HepG2 (cell line): Measurements from ENCODE around the gene TTLL12. TPM values are rescaled to one million over a fixed set of nuclear protein-coding genes. Genes with fewer than 3 reads are reported as not detected.
A peak's percentile ranks its signal among the peaks of the same experiment; 100 is the strongest.

Experiments used
- AKAP8 ChIP-seq: sonication (generic); formaldehyde crosslinking; IDR thresholded peaks from 2 replicates; pipeline ENCODE4 v1.5.1; 2020; ENCODE audit warnings: mild to moderate bottlenecking, missing genetic modification reagents
- BRD4 ChIP-seq: sonication (generic); formaldehyde crosslinking; IDR thresholded peaks from 2 replicates; pipeline ENCODE4 v1.4.0; 2020; ENCODE audit warnings: missing genetic modification reagents
- EED ChIP-seq: sonication (generic); formaldehyde crosslinking; IDR thresholded peaks from 2 replicates; pipeline ENCODE4 v1.5.0; 2020; ENCODE audit warnings: mild to moderate bottlenecking, missing genetic modification reagents
- FLYWCH1 ChIP-seq: sonication (generic); formaldehyde crosslinking; IDR thresholded peaks from 2 replicates; pipeline ENCODE4 v1.8.1; 2023; ENCODE audit warnings: mild to moderate bottlenecking, missing genetic modification reagents
- FOXK1 ChIP-seq: sonication (generic); formaldehyde crosslinking; IDR thresholded peaks from 2 replicates; pipeline ENCODE4 v1.4.0; 2020; ENCODE audit warnings: low read depth, missing genetic modification reagents, borderline replicate concordance
- MYC ChIP-seq: sonication (generic); formaldehyde crosslinking; IDR thresholded peaks from 2 replicates; pipeline ENCODE4 v1.9.0; 2021; ENCODE audit warnings: missing genetic modification reagents, borderline replicate concordance
- NR2C2 ChIP-seq: sonication (generic); formaldehyde crosslinking; IDR thresholded peaks from 2 replicates; pipeline ENCODE4 v1.4.0; 2020; ENCODE audit warnings: missing genetic modification reagents, mild to moderate bottlenecking, moderate library complexity, borderline replicate concordance
- NR3C1 ChIP-seq: sonication (generic); formaldehyde crosslinking; IDR thresholded peaks from 2 replicates; pipeline ENCODE4 v1.4.0; 2020; ENCODE audit warnings: missing genetic modification reagents
- PHF21A ChIP-seq: sonication (generic); formaldehyde crosslinking; IDR thresholded peaks from 2 replicates; pipeline ENCODE4 v1.5.0; 2020; ENCODE audit warnings: mild to moderate bottlenecking, missing genetic modification reagents
- POLR2A ChIP-seq, 2 experiments: IDR thresholded peaks; 2 replicates each; pipeline ENCODE4 v1.6.1; 2011; ENCODE audit warnings: low read depth in 2 of 2, low read length in 2 of 2, mild to moderate bottlenecking in 1 of 2, moderate library complexity in 1 of 2; ENCODE audit not compliant: insufficient read depth in 1 of 2
- POLR2G ChIP-seq: fragments of 200-400 bp; formaldehyde crosslinking; IDR thresholded peaks from 2 replicates; pipeline ENCODE4 v1.6.1; 2018; ENCODE audit warnings: mild to moderate bottlenecking, low read depth, low read length, moderate library complexity
- ZFP1 ChIP-seq: IDR thresholded peaks from 2 replicates; pipeline ENCODE4 v1.6.1; 2016
- ZNF891 ChIP-seq: sonication (generic); formaldehyde crosslinking; IDR thresholded peaks from 2 replicates; pipeline ENCODE4 v1.5.0; 2020; ENCODE audit warnings: mild to moderate bottlenecking, missing genetic modification reagents
- ZSCAN21 ChIP-seq: sonication (generic); formaldehyde crosslinking; IDR thresholded peaks from 2 replicates; pipeline ENCODE4 v1.8.0; 2022; ENCODE audit warnings: mild to moderate bottlenecking, missing genetic modification reagents, moderate library complexity, borderline replicate concordance
- polyA plus RNA-seq, 8 experiments: library from polyadenylated mRNA; depleted of rRNA in 3 of 8; stranded (reverse) in 7 of 8; unstranded in 1 of 8; fragments of >200 nt; fragmentation: Illumina TruSeq in 4 of 8; extraction: Trizol in 4 of 8; gene quantifications; 2 replicates each; pipeline versions ENCODE4 v1.2.1 to v1.2.3, GENCODE V29; 2011 to 2016; ENCODE audit warnings: low read depth in 4 of 8, missing spikeins in 1 of 8, mixed read lengths in 1 of 8; ENCODE audit not compliant: insufficient read depth in 1 of 8
- total RNA-seq, 5 experiments: library from RNA; depleted of rRNA; stranded (reverse); fragments of >200 nt; fragmentation: Illumina TruSeq; extraction: Trizol; gene quantifications; 2 replicates each; pipeline ENCODE4 v1.2.3, GENCODE V29; 2016; ENCODE audit warnings: low read depth in 1 of 5
- TF ChIP-seq, protein P1 (sequence below): sonication (generic); formaldehyde crosslinking; IDR thresholded peaks from 2 replicates; pipeline ENCODE4 v1.5.0; 2020; ENCODE audit warnings: missing genetic modification reagents
- TF ChIP-seq, protein P2 (sequence below): sonication (generic); formaldehyde crosslinking; IDR thresholded peaks from 2 replicates; pipeline ENCODE4 v1.5.0; 2020; ENCODE audit warnings: mild to moderate bottlenecking, missing genetic modification reagents, borderline replicate concordance
- TF ChIP-seq, protein P3 (sequence below): sonication (generic); formaldehyde crosslinking; IDR thresholded peaks from 2 replicates; pipeline ENCODE4 v1.5.0; 2020; ENCODE audit warnings: missing genetic modification reagents, mild to moderate bottlenecking, borderline replicate concordance
- TF ChIP-seq, protein P4 (sequence below): IDR thresholded peaks from 2 replicates; pipeline ENCODE4 v1.6.1; 2016; ENCODE audit warnings: missing genetic modification reagents, missing compliant biosample characterization
- TF ChIP-seq, protein P5 (sequence below), 2 experiments: fragments of 450-650 bp in 1 of 2; sonication (generic) in 1 of 2; formaldehyde crosslinking; IDR thresholded peaks; 2 replicates each; pipeline versions ENCODE4 v1.5.0 to v1.8.0; 2020 to 2022; ENCODE audit warnings: mild to moderate bottlenecking in 1 of 2, missing genetic modification reagents in 1 of 2

The TTLL12 gene
- total and polyA plus RNA-seq, 2 of the 13 experiments (the other 11 are each of a cell fraction or from before 2014, with no cell fraction given), result 11.9 to 38.1 TPM

DNA sequence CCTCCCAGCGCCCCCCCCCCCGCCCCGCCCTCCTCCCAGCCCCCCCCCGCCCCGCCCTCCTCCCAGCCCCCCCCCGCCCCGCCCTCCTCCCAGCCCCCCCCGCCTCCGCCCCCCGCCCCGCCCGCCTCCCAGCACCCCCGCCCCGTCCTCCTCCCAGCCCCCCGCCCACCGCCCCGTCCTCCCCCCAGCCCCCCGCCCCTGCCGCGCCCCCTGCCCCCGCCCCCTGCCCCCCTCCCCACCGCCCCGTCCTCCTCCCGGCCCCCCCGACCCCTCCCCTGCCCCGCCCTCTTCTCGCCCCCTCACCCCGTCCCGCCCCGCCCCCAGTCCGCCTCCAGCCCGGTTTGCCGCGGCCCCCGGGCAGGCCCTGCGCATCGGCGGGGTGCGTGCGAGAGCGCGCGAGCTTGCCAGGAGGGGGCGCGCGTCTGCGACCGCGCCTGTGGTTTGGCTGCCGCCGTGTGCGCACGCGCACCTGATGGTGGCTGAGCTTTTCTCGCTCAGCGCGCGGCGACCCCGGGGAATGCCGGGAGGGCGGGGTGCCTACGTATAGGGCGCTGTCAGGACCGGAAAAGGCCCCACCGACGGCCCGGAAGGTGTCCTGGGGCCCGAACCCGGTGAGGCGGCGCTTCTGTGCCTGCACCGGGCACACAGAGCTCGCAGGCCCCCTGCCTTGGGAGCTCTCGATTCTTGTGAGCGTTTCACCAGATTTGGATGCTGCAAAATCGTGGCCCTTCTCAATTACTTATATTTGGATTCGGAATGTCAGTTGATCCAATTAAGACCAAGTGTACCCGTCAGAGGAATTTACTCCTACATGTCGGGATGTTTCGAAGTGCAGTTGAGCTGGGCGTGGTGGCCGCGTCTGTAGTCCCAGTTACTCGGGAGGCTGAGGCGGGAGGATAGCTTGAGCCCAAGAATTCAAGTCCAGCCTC, 501 bp upstream of the TTLL12 start (continued):
- peak; percentile 66; the same call in 1 of the 2 replicates for TF ChIP-seq FOXK1
- TF ChIP-seq POLR2A (IDR thresholded peaks at IDR 0.05; ENCODE audit: insufficient read depth in 1 of 2, low read depth in 2 of 2, low read length in 2 of 2), result peak; percentile 81 to 87
- no peak; the same call in none of the 2 replicates for TF ChIP-seq BRD4 (CRISPR knock-in tag)
- TF ChIP-seq NR2C2 (CRISPR knock-in tag), result peak; percentile 97
- TF ChIP-seq ZNF891 (CRISPR knock-in tag), result 0 out of 2 replicates have a peak, but pooled peaks have one; percentile 49
- TF ChIP-seq FLYWCH1 (CRISPR knock-in tag), result no peak
- TF ChIP-seq AKAP8 (CRISPR knock-in tag), result no peak; the same call in 1 of the 2 replicates
- peak; percentile 30; the same call in 1 of the 2 replicates for TF ChIP-seq ZFP1
- TF ChIP-seq, protein P1, sequence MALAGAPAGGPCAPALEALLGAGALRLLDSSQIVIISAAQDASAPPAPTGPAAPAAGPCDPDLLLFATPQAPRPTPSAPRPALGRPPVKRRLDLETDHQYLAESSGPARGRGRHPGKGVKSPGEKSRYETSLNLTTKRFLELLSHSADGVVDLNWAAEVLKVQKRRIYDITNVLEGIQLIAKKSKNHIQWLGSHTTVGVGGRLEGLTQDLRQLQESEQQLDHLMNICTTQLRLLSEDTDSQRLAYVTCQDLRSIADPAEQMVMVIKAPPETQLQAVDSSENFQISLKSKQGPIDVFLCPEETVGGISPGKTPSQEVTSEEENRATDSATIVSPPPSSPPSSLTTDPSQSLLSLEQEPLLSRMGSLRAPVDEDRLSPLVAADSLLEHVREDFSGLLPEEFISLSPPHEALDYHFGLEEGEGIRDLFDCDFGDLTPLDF (CRISPR knock-in tag), result peak; percentile 83
- TF ChIP-seq, protein P2, sequence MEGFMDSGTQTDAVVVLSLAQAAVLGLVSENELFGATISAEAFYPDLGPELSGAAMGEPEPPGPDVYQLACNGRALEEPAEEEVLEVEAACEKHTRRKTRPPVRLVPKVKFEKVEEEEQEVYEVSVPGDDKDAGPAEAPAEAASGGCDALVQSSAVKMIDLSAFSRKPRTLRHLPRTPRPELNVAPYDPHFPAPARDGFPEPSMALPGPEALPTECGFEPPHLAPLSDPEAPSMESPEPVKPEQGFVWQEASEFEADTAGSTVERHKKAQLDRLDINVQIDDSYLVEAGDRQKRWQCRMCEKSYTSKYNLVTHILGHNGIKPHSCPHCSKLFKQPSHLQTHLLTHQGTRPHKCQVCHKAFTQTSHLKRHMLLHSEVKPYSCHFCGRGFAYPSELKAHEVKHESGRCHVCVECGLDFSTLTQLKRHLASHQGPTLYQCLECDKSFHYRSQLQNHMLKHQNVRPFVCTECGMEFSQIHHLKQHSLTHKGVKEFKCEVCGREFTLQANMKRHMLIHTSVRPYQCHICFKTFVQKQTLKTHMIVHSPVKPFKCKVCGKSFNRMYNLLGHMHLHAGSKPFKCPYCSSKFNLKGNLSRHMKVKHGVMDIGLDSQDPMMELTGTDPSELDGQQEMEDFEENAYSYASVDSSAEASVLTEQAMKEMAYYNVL (CRISPR knock-in tag), result no peak
- TF ChIP-seq, protein P3, sequence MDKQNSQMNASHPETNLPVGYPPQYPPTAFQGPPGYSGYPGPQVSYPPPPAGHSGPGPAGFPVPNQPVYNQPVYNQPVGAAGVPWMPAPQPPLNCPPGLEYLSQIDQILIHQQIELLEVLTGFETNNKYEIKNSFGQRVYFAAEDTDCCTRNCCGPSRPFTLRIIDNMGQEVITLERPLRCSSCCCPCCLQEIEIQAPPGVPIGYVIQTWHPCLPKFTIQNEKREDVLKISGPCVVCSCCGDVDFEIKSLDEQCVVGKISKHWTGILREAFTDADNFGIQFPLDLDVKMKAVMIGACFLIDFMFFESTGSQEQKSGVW (CRISPR knock-in tag), result no peak
- TF ChIP-seq, protein P4, sequence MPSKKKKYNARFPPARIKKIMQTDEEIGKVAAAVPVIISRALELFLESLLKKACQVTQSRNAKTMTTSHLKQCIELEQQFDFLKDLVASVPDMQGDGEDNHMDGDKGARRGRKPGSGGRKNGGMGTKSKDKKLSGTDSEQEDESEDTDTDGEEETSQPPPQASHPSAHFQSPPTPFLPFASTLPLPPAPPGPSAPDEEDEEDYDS (CRISPR knock-in tag), result peak; percentile 86
- TF ChIP-seq PHF21A (CRISPR knock-in tag), result peak; percentile 84
- TF ChIP-seq EED (CRISPR knock-in tag), result no peak
- TF ChIP-seq POLR2G, result peak; percentile 95
- TF ChIP-seq ZSCAN21, result peak; percentile 58; the same call in 1 of the 2 replicates
- TF ChIP-seq, protein P5, sequence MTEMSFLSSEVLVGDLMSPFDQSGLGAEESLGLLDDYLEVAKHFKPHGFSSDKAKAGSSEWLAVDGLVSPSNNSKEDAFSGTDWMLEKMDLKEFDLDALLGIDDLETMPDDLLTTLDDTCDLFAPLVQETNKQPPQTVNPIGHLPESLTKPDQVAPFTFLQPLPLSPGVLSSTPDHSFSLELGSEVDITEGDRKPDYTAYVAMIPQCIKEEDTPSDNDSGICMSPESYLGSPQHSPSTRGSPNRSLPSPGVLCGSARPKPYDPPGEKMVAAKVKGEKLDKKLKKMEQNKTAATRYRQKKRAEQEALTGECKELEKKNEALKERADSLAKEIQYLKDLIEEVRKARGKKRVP (CRISPR knock-in tag; IDR thresholded peaks at IDR 0.05), result no peak
- no peak for TF ChIP-seq NR3C1 (CRISPR knock-in tag)
- TF ChIP-seq MYC (CRISPR knock-in tag), result peak; percentile 75
